ENCODE data around the gene DROSHA. TPM values are rescaled to one million over a fixed set of nuclear protein-coding genes. Genes with fewer than 3 reads are reported as not detected.

DROSHA gene
- total and polyA plus RNA-seq, 8 donors = 46.6 to 112 (median 89.2) TPM

- H3K36me3 ChIP-seq = peaks cover 5 to 68% of the 10 kb centered on the region in 2 donors
- intact Hi-C loops (cut with DNase I) = no loop called here
- ATAC-seq = no peak
These were observed 76.7 kb downstream of the DROSHA start for GRCh38 chr5:31455172-31455571.

DNA sequence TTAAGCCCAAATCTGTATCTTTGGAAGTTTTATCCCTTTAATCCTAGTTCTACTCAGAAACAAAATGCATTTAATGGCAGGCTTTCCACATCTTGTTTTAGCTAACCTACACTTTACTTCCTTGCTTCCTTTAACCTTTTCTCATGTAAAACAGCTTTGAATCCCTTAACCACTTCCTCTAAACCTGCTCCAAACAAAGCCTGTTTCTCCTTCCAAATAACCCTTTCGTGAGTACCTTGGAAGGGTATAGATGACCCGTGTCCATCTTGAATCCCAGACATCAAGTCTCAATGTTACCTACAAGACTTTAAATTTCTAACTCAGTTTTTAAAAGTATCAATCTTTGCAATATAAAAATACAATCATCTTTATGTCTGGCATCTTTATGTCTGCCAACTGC is 78.4 kb downstream of the DROSHA start:
- peaks cover 3 to 69% of the 10 kb centered on the region in 2 donors for H3K36me3 ChIP-seq
- H3K9me3 ChIP-seq = peaks cover 0 to 12% of the 10 kb centered on the region in 2 donors
- intact Hi-C loops (cut with DNase I) = no loop called here
- TF ChIP-seq, protein P1, sequence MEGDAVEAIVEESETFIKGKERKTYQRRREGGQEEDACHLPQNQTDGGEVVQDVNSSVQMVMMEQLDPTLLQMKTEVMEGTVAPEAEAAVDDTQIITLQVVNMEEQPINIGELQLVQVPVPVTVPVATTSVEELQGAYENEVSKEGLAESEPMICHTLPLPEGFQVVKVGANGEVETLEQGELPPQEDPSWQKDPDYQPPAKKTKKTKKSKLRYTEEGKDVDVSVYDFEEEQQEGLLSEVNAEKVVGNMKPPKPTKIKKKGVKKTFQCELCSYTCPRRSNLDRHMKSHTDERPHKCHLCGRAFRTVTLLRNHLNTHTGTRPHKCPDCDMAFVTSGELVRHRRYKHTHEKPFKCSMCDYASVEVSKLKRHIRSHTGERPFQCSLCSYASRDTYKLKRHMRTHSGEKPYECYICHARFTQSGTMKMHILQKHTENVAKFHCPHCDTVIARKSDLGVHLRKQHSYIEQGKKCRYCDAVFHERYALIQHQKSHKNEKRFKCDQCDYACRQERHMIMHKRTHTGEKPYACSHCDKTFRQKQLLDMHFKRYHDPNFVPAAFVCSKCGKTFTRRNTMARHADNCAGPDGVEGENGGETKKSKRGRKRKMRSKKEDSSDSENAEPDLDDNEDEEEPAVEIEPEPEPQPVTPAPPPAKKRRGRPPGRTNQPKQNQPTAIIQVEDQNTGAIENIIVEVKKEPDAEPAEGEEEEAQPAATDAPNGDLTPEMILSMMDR (IDR thresholded peaks at IDR 0.05) = no peak
- ATAC-seq (no peak), DNase-seq (no peak)
- H3K4me3 ChIP-seq = no peak overlapping the region
- no peak overlapping the region for H3K27ac ChIP-seq
- H3K27me3 ChIP-seq = no peaks in the 10 kb centered on the region
- no peaks in the 10 kb centered on the region for H3K4me1 ChIP-seq

More at GRCh38 chr5:31455172-31455571, 76.7 kb downstream of the DROSHA start:
- H3K27me3 ChIP-seq = no peaks in the 10 kb centered on the region
- H3K9me3 ChIP-seq = peaks cover 0 to 12% of the 10 kb centered on the region in 2 donors
- no peak overlapping the region for H3K4me3 ChIP-seq
- no peak for DNase-seq
- no peaks in the 10 kb centered on the region for H3K4me1 ChIP-seq
- TF ChIP-seq, protein P1 (IDR thresholded peaks at IDR 0.05) = no peak
- no peak overlapping the region for H3K27ac ChIP-seq

- TF ChIP-seq, protein P1 (IDR thresholded peaks at IDR 0.05) = no peak
- intact Hi-C loops (cut with DNase I) = no loop called here
- no peaks in the 10 kb centered on the region for H3K4me1 ChIP-seq
- ATAC-seq = no peak
- DNase-seq = no peak
- H3K27me3 ChIP-seq = no peaks in the 10 kb centered on the region
- H3K36me3 ChIP-seq = peaks cover 0 to 70% of the 10 kb centered on the region in 2 donors
- H3K9me3 ChIP-seq = peaks cover 0 to 12% of the 10 kb centered on the region in 2 donors
- no peak overlapping the region for H3K27ac ChIP-seq
- no peak overlapping the region for H3K4me3 ChIP-seq
These were observed 79.6 kb downstream of the DROSHA start for GRCh38 chr5:31452314-31452713.

GRCh38 chr5:31449962-31450361 is 81.9 kb downstream of the DROSHA start:
- Histone ChIP-seq H3K36me3 (peaks cover 0 to 64% of the 10 kb centered on the region in 2 donors), H3K9me3 (peaks cover 0 to 1% of the 10 kb centered on the region in 2 donors), H3K27me3 (no peaks in the 10 kb centered on the region), H3K4me3 (no peak overlapping the region), H3K4me1 (no peaks in the 10 kb centered on the region), H3K27ac (no peak overlapping the region)
- no peak for ATAC-seq
- TF ChIP-seq, protein P1 (IDR thresholded peaks at IDR 0.05) = no peak
- DNase-seq = no peak
- intact Hi-C loops (cut with DNase I) = no loop called here

- no peak for ATAC-seq
- Histone ChIP-seq H3K4me1 (no peaks in the 10 kb centered on the region), H3K27me3 (no peaks in the 10 kb centered on the region), H3K4me3 (no peak overlapping the region), H3K27ac (no peak overlapping the region), H3K36me3 (peaks cover 0 to 65% of the 10 kb centered on the region in 2 donors), H3K9me3 (no peaks in the 10 kb centered on the region)
- TF ChIP-seq, protein P1 (IDR thresholded peaks at IDR 0.05) = no peak
- intact Hi-C loops (cut with DNase I) = no loop called here
- DNase-seq = no peak
These were observed 82.7 kb downstream of the DROSHA start for GRCh38 chr5:31449174-31449573.

Measured in left lung (tissue), 10 donors.